Hair follicle dermal papilla cell (primary cell): ENCODE results near the gene KRTAP4-6. TPM values are rescaled to one million over a fixed set of nuclear protein-coding genes. Genes with fewer than 3 reads are reported as not detected.

Source experiments
- small RNA-seq: library from RNA; depleted of rRNA; stranded (forward); fragments of <200 nt; gene quantifications from one replicate; pipeline ENCODE3, GENCODE V24; 2012
- total RNA-seq: library from RNA; depleted of rRNA; stranded (reverse); fragments of >200 nt; gene quantifications from 2 replicates; pipeline ENCODE4 v1.2.3, GENCODE V29; 2012

Gene KRTAP4-6
- total RNA-seq, result not detected in 2 replicates

DNA sequence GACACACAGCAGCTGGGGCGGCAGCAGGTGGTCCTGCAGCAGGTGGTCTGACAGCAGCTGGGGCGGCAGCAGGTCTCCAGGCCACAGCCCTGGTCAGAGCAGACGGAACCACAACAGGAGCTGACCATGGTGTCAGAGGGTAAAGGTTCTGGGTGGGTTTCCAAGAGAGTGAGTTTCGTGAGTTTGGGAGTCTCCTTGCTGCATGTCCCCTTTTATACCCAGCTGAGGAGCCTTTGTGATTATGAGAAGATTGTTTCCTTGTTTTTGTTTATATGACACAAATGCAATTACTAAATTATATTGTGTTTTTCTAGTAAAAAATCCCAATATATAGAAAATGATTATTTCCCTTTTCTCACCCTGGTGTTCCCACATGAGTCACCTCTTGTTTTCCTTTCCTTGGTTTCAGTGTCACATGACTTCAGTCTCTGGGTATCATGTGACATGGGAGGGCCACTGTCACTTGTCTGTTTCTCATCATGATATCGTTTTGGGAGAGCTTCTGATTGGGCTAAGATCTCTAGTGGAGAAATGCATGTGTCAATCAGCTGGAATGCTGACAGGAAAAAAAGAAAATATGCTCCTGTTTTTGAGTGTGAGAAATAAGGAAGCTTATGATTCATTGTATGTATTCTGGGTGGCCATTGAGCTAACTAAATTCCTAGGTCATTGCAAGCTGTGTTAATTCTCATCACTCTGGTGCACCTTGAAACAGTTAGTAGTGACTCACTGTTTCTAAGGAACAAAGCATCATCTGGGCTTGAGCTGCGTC is at the start of gene KRTAP4-6:
Gene KRTAP4-6, minus strand, starts transcription at position 185 of the 772 bp plus-strand sequence. Its CDS starts 57 bp downstream, at position 128.

DNA sequence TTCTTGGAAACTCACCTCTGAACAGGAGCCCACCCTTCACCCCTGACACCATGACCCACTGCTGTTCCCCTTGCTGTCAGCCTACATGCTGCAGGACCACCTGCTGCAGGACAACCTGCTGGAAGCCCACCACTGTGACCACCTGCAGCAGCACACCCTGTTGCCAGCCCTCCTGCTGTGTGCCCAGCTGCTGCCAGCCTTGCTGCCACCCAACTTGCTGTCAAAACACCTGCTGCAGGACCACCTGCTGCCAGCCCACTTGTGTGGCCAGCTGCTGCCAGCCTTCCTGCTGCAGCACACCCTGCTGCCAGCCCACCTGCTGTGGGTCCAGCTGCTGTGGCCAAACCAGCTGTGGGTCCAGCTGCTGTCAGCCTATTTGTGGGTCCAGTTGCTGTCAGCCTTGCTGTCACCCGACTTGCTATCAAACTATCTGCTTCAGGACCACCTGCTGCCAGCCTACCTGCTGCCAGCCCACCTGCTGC is 49.5 kb upstream of the KRTAP4-6 start, which contains the start of gene KRTAP9-1:
Gene KRTAP9-1, plus strand, starts transcription at position 51 of the 482 bp plus-strand sequence. Its CDS starts 0 bp downstream, at position 51.

DNA sequence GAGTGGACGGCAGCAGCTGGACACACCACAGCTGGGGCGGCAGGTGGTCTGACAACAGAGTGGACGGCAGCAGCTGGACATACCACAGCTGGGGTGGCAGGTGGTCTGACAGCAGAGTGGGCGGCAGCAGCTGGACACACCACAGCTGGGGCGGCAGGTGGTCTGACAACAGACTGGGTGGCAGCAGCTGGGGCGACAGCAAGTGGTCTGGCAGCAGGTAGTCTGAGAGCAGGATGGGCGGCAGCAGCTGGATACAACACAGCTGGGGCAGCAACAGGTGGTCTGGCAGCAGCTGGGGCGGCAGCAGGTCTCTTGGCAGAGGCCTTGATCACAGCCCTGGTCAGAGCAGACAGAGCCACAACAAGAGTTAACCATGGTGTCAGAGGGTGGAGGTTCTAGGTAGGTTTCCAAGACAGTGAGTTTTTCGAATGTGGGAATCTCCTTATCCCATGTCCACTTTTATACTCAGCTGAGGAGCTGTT is 44.2 kb upstream of the KRTAP4-6 start, which contains the start of gene KRTAP4-1:
Gene KRTAP4-1, minus strand, starts transcription at position 432 of the 482 bp plus-strand sequence. Its CDS starts 57 bp downstream, at position 375.

DNA sequence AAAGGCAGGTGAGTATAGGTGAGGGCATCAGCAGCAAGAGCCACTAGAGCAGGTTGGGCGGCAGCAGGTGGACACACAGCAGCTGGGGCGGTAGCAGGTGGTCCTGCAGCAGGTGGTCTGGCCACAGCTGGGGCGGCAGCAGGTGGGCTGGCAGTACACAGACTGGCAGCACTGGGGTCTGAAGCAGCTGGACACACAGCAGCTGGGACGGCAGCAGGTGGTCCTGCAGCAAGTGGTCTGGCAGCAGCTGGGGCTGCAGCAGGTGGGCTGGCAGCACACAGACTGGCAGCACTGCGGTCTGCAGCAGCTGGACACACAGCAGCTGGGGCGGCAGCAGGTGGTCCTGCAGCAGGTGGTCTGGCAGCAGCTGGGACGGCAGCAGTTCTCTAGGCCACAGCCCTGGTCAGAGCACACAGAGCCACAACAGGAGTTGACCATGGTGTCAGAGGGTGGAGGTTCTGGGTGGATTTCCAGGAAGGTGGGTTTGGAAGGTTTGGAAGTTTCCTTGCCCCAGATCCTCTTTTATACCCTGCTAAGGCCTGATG is 37.5 kb upstream of the KRTAP4-6 start, which contains the start of gene KRTAP4-2:
Gene KRTAP4-2, minus strand, starts transcription at position 495 of the 545 bp plus-strand sequence. Its CDS starts 57 bp downstream, at position 438.

DNA sequence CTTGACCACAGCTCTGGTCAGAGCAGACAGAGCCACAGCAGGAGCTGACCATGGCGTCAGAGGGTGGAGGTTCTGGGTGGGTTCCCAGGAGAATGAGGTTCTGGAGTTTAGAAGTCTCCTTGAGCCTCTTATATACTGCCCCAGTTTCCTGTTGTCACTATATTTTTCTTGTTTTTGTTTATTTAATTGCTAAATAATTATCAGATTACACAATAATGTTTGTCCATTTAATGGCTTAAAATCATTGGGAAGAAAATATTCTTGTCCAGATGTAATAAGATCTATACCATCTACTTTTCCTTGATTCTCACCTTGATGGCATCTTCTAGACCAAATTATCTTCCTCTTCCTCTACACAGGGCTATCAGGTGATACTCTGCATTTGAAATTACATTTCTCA is 27.8 kb upstream of the KRTAP4-6 start, which contains the start of gene KRTAP4-3:
Gene KRTAP4-3, minus strand, starts transcription at position 101 of the 400 bp plus-strand sequence. Its CDS starts 49 bp downstream, at position 52.

DNA sequence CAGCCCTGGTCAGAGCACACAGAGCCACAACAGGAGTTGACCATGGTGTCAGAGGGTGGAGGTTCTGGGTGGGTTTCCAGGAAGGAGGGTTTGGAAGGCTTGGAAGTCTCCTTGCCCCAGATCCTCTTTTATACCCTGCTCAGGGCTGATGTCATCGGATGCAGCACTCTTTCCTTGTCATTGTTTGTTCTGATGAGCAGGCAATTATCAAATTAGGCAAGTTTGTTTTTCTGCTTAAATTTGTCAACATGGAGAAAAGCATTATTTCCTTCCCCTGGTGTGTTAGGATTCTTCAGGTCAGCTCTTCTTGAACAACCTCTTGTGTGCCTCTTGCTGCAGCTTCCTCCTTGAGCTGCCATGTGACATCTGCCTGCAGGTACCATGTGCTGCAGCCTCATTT is 20.3 kb upstream of the KRTAP4-6 start, which contains the start of gene KRTAP4-4:
Gene KRTAP4-4, minus strand, starts transcription at position 101 of the 400 bp plus-strand sequence. Its CDS starts 57 bp downstream, at position 44.

DNA sequence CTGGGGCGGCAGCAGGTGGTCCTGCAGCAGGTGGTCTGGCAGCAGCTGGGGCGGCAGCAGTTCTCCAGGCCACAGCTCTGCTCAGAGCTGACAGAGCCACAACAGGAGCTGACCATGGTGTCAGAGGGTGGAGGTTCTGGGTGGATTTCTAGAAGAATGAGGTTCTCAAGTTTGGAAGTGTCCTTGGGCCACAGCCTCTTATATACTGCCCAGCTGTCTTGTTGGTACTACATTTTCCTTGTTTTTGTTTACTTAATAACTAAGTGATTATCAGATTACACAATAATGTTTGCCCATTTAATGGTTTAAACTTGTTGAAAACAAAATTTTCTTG is 9.3 kb upstream of the KRTAP4-6 start, which contains the start of gene KRTAP4-5:
Gene KRTAP4-5, minus strand, starts transcription at position 174 of the 334 bp plus-strand sequence. Its CDS starts 58 bp downstream, at position 116.

DNA sequence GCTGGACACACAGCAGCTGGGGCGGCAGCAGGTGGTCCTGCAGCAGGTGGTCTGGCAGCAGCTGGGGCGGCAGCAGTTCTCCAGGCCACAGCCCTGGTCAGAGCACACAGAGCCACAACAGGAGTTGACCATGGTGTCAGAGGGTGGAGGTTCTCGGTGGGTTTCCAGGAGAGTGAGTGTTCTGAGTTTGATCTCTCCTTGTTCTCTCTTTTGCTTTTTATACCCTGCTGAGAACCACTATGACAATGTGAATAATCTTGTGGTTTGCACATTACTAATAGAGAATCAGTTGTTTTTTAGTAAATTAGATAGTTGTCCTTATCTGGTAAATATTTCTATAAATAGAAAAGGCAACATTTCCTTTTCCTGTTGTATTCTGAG is 16.4 kb downstream of the KRTAP4-6 start, which contains the start of gene KRTAP4-12:
Gene KRTAP4-12, minus strand, starts transcription at position 192 of the 381 bp plus-strand sequence. Its CDS starts 60 bp downstream, at position 132.

DNA sequence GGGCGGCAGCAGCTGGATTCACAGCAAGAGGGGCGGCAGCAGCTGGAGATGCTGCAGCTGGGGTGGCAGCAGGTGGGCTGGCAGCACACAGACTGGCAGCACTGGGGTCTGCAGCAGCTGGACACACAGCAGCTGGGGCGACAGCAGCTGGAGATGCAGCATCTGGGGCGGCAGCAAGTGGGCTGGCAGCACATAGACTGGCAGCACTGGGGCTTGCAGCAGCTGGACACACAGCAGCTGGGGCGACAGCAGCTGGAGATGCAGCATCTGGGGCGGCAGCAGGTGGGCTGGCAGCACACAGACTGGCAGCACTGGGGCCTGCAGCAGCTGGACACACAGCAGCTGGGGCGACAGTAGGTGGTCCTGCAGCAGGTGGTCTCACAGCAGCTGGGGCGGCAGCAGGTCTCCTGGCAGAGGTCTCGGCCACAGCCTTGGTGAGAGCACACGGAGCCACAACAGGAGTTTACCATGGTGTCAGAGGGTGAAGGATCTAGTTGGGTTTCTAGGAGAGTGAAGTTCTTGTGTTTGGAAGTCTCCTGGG is 22.4 kb downstream of the KRTAP4-6 start, which contains the start of gene KRTAP4-11:
Gene KRTAP4-11, minus strand, starts transcription at position 528 of the 541 bp plus-strand sequence. Its CDS starts 58 bp downstream, at position 470.

DNA sequence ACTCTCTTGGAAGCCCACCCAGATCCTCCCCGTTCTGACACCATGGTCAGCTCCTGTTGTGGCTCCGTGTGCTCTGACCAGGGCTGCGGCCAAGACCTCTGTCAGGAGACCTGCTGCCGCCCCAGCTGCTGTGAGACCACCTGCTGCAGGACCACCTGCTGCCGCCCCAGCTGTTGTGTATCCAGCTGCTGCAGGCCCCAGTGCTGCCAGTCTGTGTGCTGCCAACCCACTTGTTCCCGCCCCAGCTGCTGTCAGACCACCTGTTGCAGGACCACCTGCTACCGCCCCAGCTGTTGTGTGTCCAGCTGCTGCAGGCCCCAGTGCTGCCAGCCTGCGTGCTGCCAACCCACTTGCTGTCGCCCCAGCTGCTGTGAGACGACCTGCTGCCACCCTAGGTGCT is 35.0 kb downstream of the KRTAP4-6 start, which contains the start of gene KRTAP4-9:
Gene KRTAP4-9, plus strand, starts transcription at position 43 of the 400 bp plus-strand sequence. Its CDS starts 0 bp downstream, at position 43.

DNA sequence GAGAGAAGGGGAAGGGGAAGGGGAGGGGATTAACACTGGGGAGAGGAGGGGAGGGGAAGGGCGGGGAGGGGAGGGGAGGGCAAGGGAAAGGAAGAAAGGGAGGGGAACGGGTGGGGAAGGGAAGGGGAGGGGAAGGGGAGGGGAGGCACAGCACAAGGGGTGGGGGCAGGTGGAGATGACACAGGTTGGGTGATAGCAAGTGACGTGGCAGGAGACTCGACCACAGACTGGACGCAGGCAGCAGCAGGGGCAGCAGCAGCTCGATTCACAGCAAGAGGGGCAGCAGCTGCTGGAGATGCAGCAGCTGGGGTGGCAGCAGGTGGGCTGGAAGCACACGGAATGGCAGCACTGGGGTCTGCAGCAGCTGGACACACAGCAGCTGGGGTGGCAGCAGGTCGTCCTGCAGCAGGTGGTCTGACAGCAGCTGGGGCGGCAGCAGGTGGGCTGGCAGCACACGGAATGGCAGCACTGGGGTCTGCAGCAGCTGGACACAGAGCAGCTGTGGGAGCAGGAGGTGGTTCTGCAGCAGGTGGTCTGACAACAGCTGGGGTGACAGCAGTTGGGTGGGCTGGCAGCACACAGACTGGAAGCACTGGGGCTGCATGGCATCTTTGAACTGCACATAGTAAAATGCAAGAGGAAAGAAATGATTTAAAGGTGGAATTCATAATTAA is 38.6 kb downstream of the KRTAP4-6 start, which contains the start of gene KRTAP4-16:
Gene KRTAP4-16, minus strand, starts transcription at position 624 of the 674 bp plus-strand sequence. Its CDS starts 0 bp downstream, at position 624.

DNA sequence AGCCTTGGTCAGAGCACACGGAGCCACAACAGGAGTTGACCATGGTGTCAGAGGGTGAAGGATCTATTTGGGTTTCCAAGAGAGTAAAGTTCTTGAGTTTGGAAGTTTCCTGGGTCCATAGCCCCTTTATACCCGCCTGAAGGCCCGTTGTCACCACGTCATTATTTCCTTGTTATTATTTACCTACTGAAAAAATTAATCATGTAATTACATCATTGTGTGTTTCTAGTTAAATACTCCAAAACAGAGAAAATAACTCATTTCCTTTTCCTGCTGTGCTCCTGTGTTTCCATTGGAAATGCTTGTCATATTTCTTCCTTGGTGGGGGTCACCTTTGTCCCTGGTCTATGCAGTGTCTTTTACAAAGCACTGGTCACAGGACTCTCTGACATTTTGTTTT is 42.3 kb downstream of the KRTAP4-6 start, which contains the start of gene KRTAP4-8:
Gene KRTAP4-8, minus strand, starts transcription at position 101 of the 400 bp plus-strand sequence. Its CDS starts 58 bp downstream, at position 43.

Small RNA genes lying within 50 kb of the gene (small RNA-seq; reads per million reads assigned to genes)
- gene KRTAP4-17P, result not detected

Other genes with a start within 250 kb of the KRTAP4-6 start
- gene KRT23, start 202.9 kb downstream of the KRTAP4-6 start, total RNA-seq, result 0.16 and 0.85 TPM in 2 replicates
- gene KRT39, start 173.6 kb downstream of the KRTAP4-6 start, total RNA-seq, result not detected in 2 replicates
- gene KRT40, start 156.2 kb downstream of the KRTAP4-6 start, total RNA-seq, result not detected in 2 replicates
- gene KRTAP3-3, start 146.4 kb downstream of the KRTAP4-6 start, total RNA-seq, result not detected in 2 replicates
- not detected in 2 replicates for gene KRTAP3-2, start 140.6 kb downstream of the KRTAP4-6 start, total RNA-seq
- gene KRTAP3-1, start 131.4 kb downstream of the KRTAP4-6 start, total RNA-seq, result not detected in 2 replicates
- gene KRTAP1-5, start 113.3 kb downstream of the KRTAP4-6 start, total RNA-seq, result 1.5 and 6.0 TPM in 2 replicates
- not detected in 2 replicates for gene KRTAP1-4, start 110.3 kb downstream of the KRTAP4-6 start, total RNA-seq
- gene KRTAP1-3, start 105.7 kb downstream of the KRTAP4-6 start, total RNA-seq, result not detected in 2 replicates
- gene KRTAP1-1, start 99.1 kb downstream of the KRTAP4-6 start, total RNA-seq, result not detected in 2 replicates
- gene KRTAP2-1, start 93.2 kb downstream of the KRTAP4-6 start, total RNA-seq, result not detected in 2 replicates
- gene KRTAP2-2, start 85.3 kb downstream of the KRTAP4-6 start, total RNA-seq, result not detected in 2 replicates
- gene KRTAP2-3, start 80.4 kb downstream of the KRTAP4-6 start, total RNA-seq, result not detected in 2 replicates
- not detected in 2 replicates for gene KRTAP2-4, start 74.7 kb downstream of the KRTAP4-6 start, total RNA-seq
- not detected in 2 replicates for gene KRTAP4-7, start 56.4 kb downstream of the KRTAP4-6 start, total RNA-seq
- gene KRTAP4-8, start 42.4 kb downstream of the KRTAP4-6 start, total RNA-seq, result not detected in 2 replicates
- gene KRTAP4-16, start 38.3 kb downstream of the KRTAP4-6 start, total RNA-seq, result not detected in 2 replicates
- gene KRTAP4-9, start 35.2 kb downstream of the KRTAP4-6 start, total RNA-seq, result not detected in 2 replicates
- gene KRTAP4-11, start 22.2 kb downstream of the KRTAP4-6 start, total RNA-seq, result not detected in 2 replicates
- gene KRTAP4-12, start 16.4 kb downstream of the KRTAP4-6 start, total RNA-seq, result not detected in 2 replicates
- not detected in 2 replicates for gene KRTAP4-5, start 9.3 kb upstream of the KRTAP4-6 start, total RNA-seq
- gene KRTAP4-4, start 20.2 kb upstream of the KRTAP4-6 start, total RNA-seq, result not detected in 2 replicates
- not detected in 2 replicates for gene KRTAP4-3, start 27.7 kb upstream of the KRTAP4-6 start, total RNA-seq
- gene KRTAP4-2, start 37.7 kb upstream of the KRTAP4-6 start, total RNA-seq, result not detected in 2 replicates
- gene KRTAP4-1, start 44.4 kb upstream of the KRTAP4-6 start, total RNA-seq, result not detected in 2 replicates
- gene KRTAP9-1, start 49.3 kb upstream of the KRTAP4-6 start, total RNA-seq, result not detected in 2 replicates
- not detected in 2 replicates for gene KRTAP9-2, start 86.1 kb upstream of the KRTAP4-6 start, total RNA-seq
- not detected in 2 replicates for gene KRTAP9-3, start 91.9 kb upstream of the KRTAP4-6 start, total RNA-seq
- gene KRTAP9-8, start 97.5 kb upstream of the KRTAP4-6 start, total RNA-seq, result not detected in 2 replicates
- gene KRTAP9-4, start 109.1 kb upstream of the KRTAP4-6 start, total RNA-seq, result not detected in 2 replicates
- gene KRTAP9-9, start 114.8 kb upstream of the KRTAP4-6 start, total RNA-seq, result not detected in 2 replicates
- not detected in 2 replicates for gene KRTAP9-6, start 124.8 kb upstream of the KRTAP4-6 start, total RNA-seq
- gene KRTAP9-7, start 135.2 kb upstream of the KRTAP4-6 start, total RNA-seq, result not detected in 2 replicates
- not detected in 2 replicates for gene KRTAP29-1, start 162.3 kb upstream of the KRTAP4-6 start, total RNA-seq
- not detected in 2 replicates for gene KRTAP16-1, start 168.8 kb upstream of the KRTAP4-6 start, total RNA-seq
- not detected in 2 replicates for gene KRTAP17-1, start 175.2 kb upstream of the KRTAP4-6 start, total RNA-seq
- not detected in 2 replicates for gene KRT33A, start 210.3 kb upstream of the KRTAP4-6 start, total RNA-seq
- gene KRT33B, start 229.3 kb upstream of the KRTAP4-6 start, total RNA-seq, result not detected in 2 replicates
- gene KRT34, start 241.8 kb upstream of the KRTAP4-6 start, total RNA-seq, result 0.16 TPM in 1 of 2 replicates, not detected in the other